ENCODE data around the gene GID8. TPM values are rescaled to one million over a fixed set of nuclear protein-coding genes. Genes with fewer than 3 reads are reported as not detected.
A peak's percentile ranks its signal among the peaks of the same experiment; 100 is the strongest.

The GID8 gene
- total and polyA plus RNA-seq, 2 of the 13 experiments (the other 11 are each of a cell fraction or from before 2014, with no cell fraction given) = 39.6 to 59.8 TPM

- TF ChIP-seq PAXIP1 (CRISPR knock-in tag; conservative IDR thresholded peaks at IDR 0.05) (no peak; the same call in 1 of the 2 replicates), XRCC5 (optimal IDR thresholded peaks at IDR 0.05; ENCODE audit: low read length) (peak; percentile 41), ZNF414 (CRISPR knock-in tag; IDR thresholded peaks at IDR 0.05) (no peak), ZFP36 (IDR thresholded peaks at IDR 0.05; ENCODE audit: borderline replicate concordance, low read depth, low read length, partially characterized antibody) (no peak), FOXC1 (CRISPR knock-in tag; IDR thresholded peaks at IDR 0.05; ENCODE audit: borderline replicate concordance) (peak; percentile 62), NRL (CRISPR knock-in tag; IDR thresholded peaks at IDR 0.05; ENCODE audit: borderline replicate concordance) (peak; percentile 62; the same call in 1 of the 2 replicates), DRAP1 (CRISPR knock-in tag; IDR thresholded peaks at IDR 0.05) (0 out of 2 replicates have a peak, but pooled peaks have one; percentile 11), NFRKB (IDR thresholded peaks at IDR 0.05) (no peak), HBP1 (CRISPR knock-in tag; IDR thresholded peaks at IDR 0.05; ENCODE audit: low read depth) (no peak), ZNF513 (CRISPR knock-in tag; conservative IDR thresholded peaks at IDR 0.05) (0 out of 2 replicates have a peak, but pooled peaks have one; percentile 31), ZXDC (CRISPR knock-in tag; IDR thresholded peaks at IDR 0.05) (no peak), MEF2D (CRISPR knock-in tag; IDR thresholded peaks at IDR 0.05) (no peak)
Measured at GRCh38 chr20:62970307-62971210, 32.6 kb downstream of the GID8 start (continued).
